HCT116 (cell line): ENCODE measurements around the gene IFNA1. TPM values are rescaled to one million over a fixed set of nuclear protein-coding genes. Genes with fewer than 3 reads are reported as not detected.
A peak's percentile ranks its signal among the peaks of the same experiment; 100 is the strongest.

ENCODE experiments used
- ATAC-seq: fragments of 200-7000 bp; cut with Tn5 transposase; 2 replicates; pipeline ENCODE4 v1.9.1; 2020; ENCODE audit warnings: mild to moderate bottlenecking, moderate library complexity
- BruUV-seq: library from RNA; stranded (reverse); fragments of 400-500 nt; replicated peaks from 2 replicates; lab custom pipeline; 2021; lab: Mats Ljungman, UMichigan
- CTCF ChIA-PET: fragments of 300-600 bp; sonication (Branson Sonifier 250); formaldehyde crosslinking; loops from one replicate; lab custom pipeline; 2021; ENCODE audit warnings: antibody characterized with exemption; lab: Charles Lee
- POLR2A ChIA-PET: fragments of 300-600, 350-600 bp; sonication (Branson Sonifier 250); formaldehyde crosslinking; loops from one replicate; lab custom pipeline; 2021; ENCODE audit warnings: antibody characterized with exemption; lab: Charles Lee
- RAD21 ChIA-PET, 2 experiments: fragments of 300-600 bp; sonication (Branson Sonifier 250); formaldehyde crosslinking; loops; one replicate each; lab custom pipeline; 2023; ENCODE audit warnings: low total read pairs in 2 of 2; ENCODE audit not compliant: uncharacterized antibody in 2 of 2, unreplicated experiment in 2 of 2, low non-redundant PET in 1 of 2; lab: Charles Lee
- DNase-seq: peaks from one replicate; pipeline ENCODE4 v3.0.0-alpha.2; 2010; ENCODE audit warnings: low read depth, low spot score
- H2AFZ ChIP-seq: fragments of 200-600 bp; shearing (Covaris generic), sonication (generic); 2 replicates; pipeline ENCODE4 v1.6.1; 2017; ENCODE audit warnings: low read depth, mixed run types, mixed read lengths, antibody characterized with exemption, low read length; ENCODE audit not compliant: poor library complexity, severe bottlenecking
- H3K27ac ChIP-seq: 2 replicates; pipeline ENCODE4 v1.5.1; 2012; ENCODE audit warnings: low read depth, low read length
- H3K27me3 ChIP-seq: fragments of 200-600 bp; sonication (generic); 2 replicates; pipeline ENCODE4 v1.6.1; 2016; ENCODE audit warnings: mixed run types, low read length, mixed read lengths; ENCODE audit not compliant: insufficient read depth
- H3K36me3 ChIP-seq, 2 experiments: fragments of 200-500 bp in 1 of 2; fragments of 200-600 bp in 1 of 2; sonication (Bioruptor generic) in 1 of 2; sonication (generic) in 1 of 2; 2 replicates each; pipeline versions ENCODE4 v1.5.1 to v1.6.1; 2014 to 2016; ENCODE audit warnings: low read length in 2 of 2, inconsistent platforms in 1 of 2, mixed read lengths in 1 of 2, mixed run types in 1 of 2; ENCODE audit not compliant: insufficient read depth in 2 of 2, control insufficient read depth in 1 of 2
- H3K4me1 ChIP-seq, 2 experiments: fragments of 200-600 bp in 1 of 2; sonication (generic) in 1 of 2; 2 replicates each; pipeline versions ENCODE4 v1.5.1 to v1.6.1; 2012 to 2017; ENCODE audit warnings: low read length in 2 of 2, inconsistent platforms in 1 of 2, mild to moderate bottlenecking in 1 of 2, mixed read lengths in 1 of 2, mixed run types in 1 of 2, moderate library complexity in 1 of 2; ENCODE audit not compliant: insufficient read depth in 2 of 2, control insufficient read depth in 1 of 2
- H3K4me2 ChIP-seq: fragments of 200-600 bp; sonication (generic); 2 replicates; pipeline ENCODE4 v1.6.1; 2017; ENCODE audit warnings: mixed run types, low read length, mixed read lengths
- H3K4me3 ChIP-seq, 2 experiments: fragments of 200-600 bp in 1 of 2; sonication (generic) in 1 of 2; replicated peaks in 1 of 2; 2 replicates each; pipeline ENCODE4 v1.5.1; 2011 to 2016; ENCODE audit warnings: low read length in 2 of 2, control low read depth in 1 of 2, low read depth in 1 of 2, mild to moderate bottlenecking in 1 of 2, mixed read lengths in 1 of 2, mixed run types in 1 of 2
- H3K79me2 ChIP-seq: fragments of 200-600 bp; sonication (generic); 2 replicates; pipeline ENCODE4 v1.6.1; 2017; ENCODE audit warnings: mild to moderate bottlenecking, mixed run types, low read length, moderate library complexity, mixed read lengths; ENCODE audit not compliant: insufficient read depth
- H3K9ac ChIP-seq: fragments of 200-600 bp; sonication (generic); 2 replicates; pipeline ENCODE4 v1.6.1; 2016; ENCODE audit warnings: low read length, mixed read lengths
- H3K9me2 ChIP-seq: fragments of 200-600 bp; sonication (generic), shearing (Covaris generic); 2 replicates; pipeline ENCODE4 v1.6.1; 2017; ENCODE audit warnings: mixed run types, mild to moderate bottlenecking, moderate library complexity; ENCODE audit not compliant: insufficient read depth
- H3K9me3 ChIP-seq, 2 experiments: fragments of 200-500 bp in 1 of 2; fragments of 200-600 bp in 1 of 2; sonication (Bioruptor generic) in 1 of 2; sonication (generic) in 1 of 2; 2 replicates each; pipeline ENCODE4 v1.6.1; 2014 to 2017; ENCODE audit warnings: low read length in 2 of 2, mixed read lengths in 2 of 2, inconsistent platforms in 1 of 2, low read depth in 1 of 2, mild to moderate bottlenecking in 1 of 2, mixed run types in 1 of 2, moderate library complexity in 1 of 2; ENCODE audit not compliant: control insufficient read depth in 1 of 2, insufficient read depth in 1 of 2
- H4K20me1 ChIP-seq: fragments of 200-600 bp; sonication (generic), shearing (Covaris generic); 2 replicates; pipeline ENCODE4 v1.6.1; 2017; ENCODE audit warnings: mixed run types, mild to moderate bottlenecking, moderate library complexity; ENCODE audit not compliant: insufficient read depth
- CBX3 ChIP-seq: IDR thresholded peaks from 2 replicates; pipeline ENCODE4 v1.6.1; 2012; ENCODE audit warnings: low read depth
- CEBPB ChIP-seq: IDR thresholded peaks from 2 replicates; pipeline ENCODE4 v1.6.1; 2012; ENCODE audit warnings: low read depth
- CTCF ChIP-seq, 3 experiments: fragments of 200-600 bp in 1 of 3; sonication (generic) in 1 of 3; IDR thresholded peaks in 2 of 3; conservative IDR thresholded peaks in 1 of 3; 2 replicates each; pipeline ENCODE4 v1.5.1; 2012 to 2017; ENCODE audit warnings: low read depth in 2 of 3, low read length in 2 of 3, antibody characterized with exemption in 1 of 3, borderline replicate concordance in 1 of 3, control low read depth in 1 of 3, mild to moderate bottlenecking in 1 of 3, mixed read lengths in 1 of 3, mixed run types in 1 of 3, moderate library complexity in 1 of 3; ENCODE audit not compliant: insufficient read depth in 1 of 3
- EGR1 ChIP-seq: IDR thresholded peaks from 2 replicates; pipeline ENCODE4 v1.6.1; 2012; ENCODE audit warnings: low read depth
- ELF1 ChIP-seq: IDR thresholded peaks from 2 replicates; pipeline ENCODE4 v1.6.1; 2012; ENCODE audit warnings: low read depth, borderline replicate concordance
- JUND ChIP-seq: IDR thresholded peaks from 2 replicates; pipeline ENCODE4 v1.6.1; 2012
- MAX ChIP-seq: IDR thresholded peaks from 2 replicates; pipeline ENCODE4 v1.6.1; 2012
- POLR2A ChIP-seq: IDR thresholded peaks from 2 replicates; pipeline ENCODE4 v1.7.0; 2011; ENCODE audit warnings: borderline replicate concordance; ENCODE audit not compliant: insufficient read depth, insufficient read length; ENCODE audit errors: extremely low read depth
- RAD21 ChIP-seq: IDR thresholded peaks from 2 replicates; pipeline ENCODE4 v1.6.1; 2012; ENCODE audit warnings: low read depth, mild to moderate bottlenecking
- REST ChIP-seq: IDR thresholded peaks from 2 replicates; pipeline ENCODE4 v1.6.1; 2012; ENCODE audit warnings: low read depth
- SP1 ChIP-seq: IDR thresholded peaks from 2 replicates; pipeline ENCODE4 v1.6.1; 2012; ENCODE audit warnings: low read depth
- ZFX ChIP-seq: fragments of 450-650 bp; IDR thresholded peaks from 2 replicates; pipeline ENCODE4 v1.6.1; 2017
- intact Hi-C: fragments of 100-400 bp; cut with micrococcal nuclease; formaldehyde crosslinking; loops from 2 replicates; pipeline ENCODE4 v1.10.0; 2022
- total RNA-seq: library from RNA; stranded (reverse); gene quantifications from one replicate; pipeline ENCODE4 v1.2.1, GENCODE V29; 2021; ENCODE audit not compliant: unreplicated experiment

The IFNA1 gene
- total RNA-seq, 1 experiment from 2014 or later, result not detected

- ChIA-PET RAD21 (interaction anchor here (0.5 to 1.7 kb wide), 6 partner anchors 21 to 204 kb away, joined by 3 to 4 read pairs (median 4); no protein-coding TSS in a partner anchor), CTCF (interaction anchor here (0.7 to 3.6 kb wide), 17 partner anchors 8 to 272 kb away, joined by 3 to 46 read pairs (median 5); partner anchors contain the start of gene KLHL9), POLR2A (interaction anchor here (1.5 kb wide), 1 partner anchor 129 kb away, joined by 4 read pairs; no protein-coding TSS in a partner anchor)
- H3K9me2 ChIP-seq, result no peaks in the 10 kb centered on the region
- no peak overlapping the region for H3K9ac ChIP-seq
- H3K9me3 ChIP-seq, result no peaks in the 10 kb centered on the region
- H3K27me3 ChIP-seq, result no peaks in the 10 kb centered on the region
- H3K36me3 ChIP-seq, result no peaks in the 10 kb centered on the region
- ATAC-seq (peak; percentile 99), DNase-seq (peak; percentile 23)
- intact Hi-C loops, result loop anchor here (1.0 to 2.0 kb wide), 2 partner anchors 129 to 202 kb away; no protein-coding TSS in a partner anchor
- H3K27ac ChIP-seq, result no peak overlapping the region
- TF ChIP-seq CTCF (IDR thresholded peaks at IDR 0.05 in 2 of 3, conservative IDR thresholded peaks at IDR 0.05 in 1 of 3; ENCODE audit: borderline replicate concordance in 1 of 3, insufficient read depth in 1 of 3, low read depth in 2 of 3, low read length in 2 of 3) (peak; percentile 69 to 84 (median 77); a peak in 5 of 6 replicates), CBX3 (no peak), RAD21 (peak; percentile 81)
- no TSS peak for BruUV-seq
- H3K79me2 ChIP-seq, result no peaks in the 10 kb centered on the region
- no peak overlapping the region for H3K4me2 ChIP-seq
- H2AFZ ChIP-seq, result no peak overlapping the region
- H3K4me3 ChIP-seq, result no peak overlapping the region
- no peaks in the 10 kb centered on the region for H4K20me1 ChIP-seq
- H3K4me1 ChIP-seq, result no peaks in the 10 kb centered on the region
Measured at GRCh38 chr9:21455320-21455719, 15.1 kb downstream of the IFNA1 start.

- no peaks in the 10 kb centered on the region for H4K20me1 ChIP-seq
- H3K36me3 ChIP-seq, result no peaks in the 10 kb centered on the region
- BruUV-seq, result no TSS peak
- H3K9me3 ChIP-seq, result peaks cover 3 to 7% of the 10 kb centered on the region in 2 experiments; a peak in 2 of 4 replicates
- no peak overlapping the region for H3K4me2 ChIP-seq
- ATAC-seq (no peak), DNase-seq (no peak)
- RAD21 ChIA-PET, result no interaction called here
- POLR2A ChIA-PET, result no interaction called here
- H2AFZ ChIP-seq, result no peak overlapping the region
- H3K27me3 ChIP-seq, result no peaks in the 10 kb centered on the region
- intact Hi-C loops, result no loop called here
- no peak overlapping the region for H3K9ac ChIP-seq
- no peak overlapping the region for H3K4me3 ChIP-seq
- no peak overlapping the region for H3K27ac ChIP-seq
- H3K79me2 ChIP-seq, result no peaks in the 10 kb centered on the region
- 0 out of 4 replicates have a peak, but pooled peaks cover 0 to 3% of the 10 kb centered on the region in 2 experiments for H3K4me1 ChIP-seq
- CTCF ChIA-PET, result interaction anchor here (1.0 kb wide), 1 partner anchor 266 kb away, joined by 4 read pairs; no protein-coding TSS in a partner anchor
- H3K9me2 ChIP-seq, result no peaks in the 10 kb centered on the region
- TF ChIP-seq ZFX (no peak), CBX3 (no peak), MAX (no peak), SP1 (no peak), CEBPB (no peak), POLR2A (no peak), EGR1 (no peak), ELF1 (no peak), JUND (no peak), REST (no peak)
Measured at GRCh38 chr9:21461377-21461776, 21.1 kb downstream of the IFNA1 start.
